Pancreas (tissue), 10 donors: ENCODE measurements around the gene BCAS3. TPM values are rescaled to one million over a fixed set of nuclear protein-coding genes. Genes with fewer than 3 reads are reported as not detected.

Source experiments
- ATAC-seq, 4 donors: fragments of 200-7000 bp; cut with Tn5 transposase; one replicate each; pipeline versions ENCODE4 v1.8.0 to v1.9.1; 2020; ENCODE audit warnings: mild to moderate bottlenecking in 4 of 4, moderate library complexity in 4 of 4
- DNase-seq, 6 donors: peaks; one replicate each; pipeline ENCODE4 v3.0.0-alpha.2; 2020
- FAIRE-seq: peaks from 2 replicates; lab custom pipeline; 2012; peaks lifted over from hg19 to GRCh38; lab: Jason Lieb, UNC
- H3K27ac ChIP-seq, 4 donors: fragments of 200-600 bp; sonication (generic); 1 replicate in 3 of 4; 2 replicates in 1 of 4; pipeline versions ENCODE4 v1.5.0 to v1.8.0; 2020
- H3K27me3 ChIP-seq, 4 donors: fragments of 200-600 bp; one replicate each; pipeline ENCODE4 v1.8.0; 2021
- H3K36me3 ChIP-seq, 3 donors: fragments of 200-600 bp; sonication (generic) in 1 of 3; one replicate each; pipeline versions ENCODE4 v1.5.0 to v1.8.0; 2020 to 2021
- H3K4me1 ChIP-seq, 3 donors: fragments of 200-600 bp; one replicate each; pipeline ENCODE4 v1.8.0; 2021
- H3K4me3 ChIP-seq, 4 donors: fragments of 200-600 bp; sonication (generic) in 2 of 4; one replicate each; pipeline versions ENCODE4 v1.5.0 to v1.8.0; 2020 to 2021
- H3K9me3 ChIP-seq, 4 donors: fragments of 200-600 bp; one replicate each; pipeline ENCODE4 v1.8.0; 2021
- CTCF ChIP-seq, 4 donors: fragments of 200-600 bp; sonication (generic) in 3 of 4; IDR thresholded peaks; one replicate each; pipeline versions ENCODE4 v1.5.0 to v1.8.0; 2021; ENCODE audit warnings: antibody characterized with exemption in 4 of 4
- WGBS, 2 donors: extraction: QIAGEN DNeasy Blood & Tissue Kit; methylation state at CpG; one replicate each; pipeline ENCODE4 v1.1.7; 2013; 5-methylcytosine and 5-hydroxymethylcytosine counted together
- intact Hi-C, 3 donors: fragments of 100-400 bp; cut with DNase I; formaldehyde crosslinking; loops; one replicate each; pipeline versions ENCODE4 v1.11.1 to v1.14.2; 2022
- polyA plus RNA-seq, 2 donors: library from polyadenylated mRNA; stranded (reverse); fragments of 200-250 nt; gene quantifications; one replicate each; pipeline ENCODE4 v1.2.3, GENCODE V29; 2013
- total RNA-seq, 6 donors: library from RNA; stranded (reverse); fragmentation: NEBNext Ultra II Directional in 4 of 6; extraction: Animal tissue kit (Norgen Biotek cat#: 25700) in 4 of 6; gene quantifications; one replicate each; pipeline versions ENCODE4 v1.2.1 to v1.2.4, GENCODE V29; 2021 to 2023
- donor health status: healthy with polysubstance abuse.
- donor health status: DM: no; HTN: no; CAD: no; lungs with moderate emphysema.
- donor health status: DM: no; HTN: no; CAD: no.
- donor health status: control.
- donor health status: control.
- donor health status: Bipolar disorder and iron deficiency.
- donor health status: DM: yes; HTN: yes; CAD: no.
- donor health status: DM: no; HTN: no; CAD: no.
- donor health status: DM: no; HTN: no; CAD: no.
- donor health status: DM: yes; HTN: yes; CAD: no.

BCAS3 gene
- total and polyA plus RNA-seq, 8 donors: 4.6 to 27.7 (median 13.2) TPM

- Histone ChIP-seq H3K36me3 (no peaks in the 10 kb centered on the region), H3K4me1 (no peaks in the 10 kb centered on the region), H3K9me3 (no peaks in the 10 kb centered on the region), H3K4me3 (no peak overlapping the region), H3K27me3 (no peaks in the 10 kb centered on the region), H3K27ac (no peak overlapping the region)
- DNase-seq (no peak), ATAC-seq (no peak), FAIRE-seq (no peak)
- 79 to 85% methylated on average over 6 of the region's 6 CpGs for WGBS, 2 donors
- intact Hi-C loops: no loop called here
- TF ChIP-seq CTCF (IDR thresholded peaks at IDR 0.05): no peak
Measured at GRCh38 chr17:60845012-60845411, 167.4 kb downstream of the BCAS3 start.

- H3K36me3 ChIP-seq: no peaks in the 10 kb centered on the region
- intact Hi-C loops: no loop called here
- no peaks in the 10 kb centered on the region for H3K27me3 ChIP-seq
- H3K4me1 ChIP-seq: no peaks in the 10 kb centered on the region
- no peaks in the 10 kb centered on the region for H3K9me3 ChIP-seq
- TF ChIP-seq CTCF (IDR thresholded peaks at IDR 0.05): no peak
- ATAC-seq (no peak), FAIRE-seq (no peak), DNase-seq (no peak)
- H3K4me3 ChIP-seq: no peak overlapping the region
- 79 to 97% methylated on average over 1 of the region's 1 CpG for WGBS, 2 donors
- no peak overlapping the region for H3K27ac ChIP-seq
Measured at GRCh38 chr17:60846175-60846574, 168.5 kb downstream of the BCAS3 start.

- Histone ChIP-seq H3K27ac (no peak overlapping the region), H3K4me3 (no peak overlapping the region), H3K9me3 (no peaks in the 10 kb centered on the region), H3K27me3 (no peaks in the 10 kb centered on the region), H3K4me1 (no peaks in the 10 kb centered on the region), H3K36me3 (no peaks in the 10 kb centered on the region)
- FAIRE-seq: no peak
- TF ChIP-seq CTCF (IDR thresholded peaks at IDR 0.05): no peak
- WGBS, 2 donors: 84% methylated on average over 17 of the region's 17 CpGs
- no peak for ATAC-seq
- DNase-seq: peak in 1 of 6 donors; percentile 26
- intact Hi-C loops: no loop called here
Measured at GRCh38 chr17:60851181-60851580, 173.5 kb downstream of the BCAS3 start.

- no peak for ATAC-seq
- 88 to 92% methylated on average over 6 of the region's 6 CpGs for whole genome bisulfite sequencing, 2 donors
- intact Hi-C loops: no loop called here
Measured at GRCh38 chr17:60857556-60858080, 180.0 kb downstream of the BCAS3 start.

More at GRCh38 chr17:60857556-60858080, 180.0 kb downstream of the BCAS3 start:
- DNase-seq: no peak
- Histone ChIP-seq H3K27me3 (no peaks in the 10 kb centered on the region), H3K9me3 (no peaks in the 10 kb centered on the region), H3K4me3 (no peak overlapping the region), H3K27ac (no peak overlapping the region), H3K4me1 (no peaks in the 10 kb centered on the region), H3K36me3 (no peaks in the 10 kb centered on the region)
- FAIRE-seq: no peak
- no peak for TF ChIP-seq CTCF (IDR thresholded peaks at IDR 0.05)
